SH-SY5Y (cell line): Measurements from ENCODE around the gene KBTBD8.

ENCODE experiments used
- GATA2 ChIP-seq: IDR thresholded peaks from 2 replicates; pipeline ENCODE4 v1.6.1; 2011; ENCODE audit warnings: mild to moderate bottlenecking, low read depth, low read length
- GATA3 ChIP-seq: IDR thresholded peaks from 2 replicates; pipeline ENCODE4 v1.6.1; 2011; ENCODE audit warnings: low read depth, mild to moderate bottlenecking, low read length, moderate library complexity

DNA sequence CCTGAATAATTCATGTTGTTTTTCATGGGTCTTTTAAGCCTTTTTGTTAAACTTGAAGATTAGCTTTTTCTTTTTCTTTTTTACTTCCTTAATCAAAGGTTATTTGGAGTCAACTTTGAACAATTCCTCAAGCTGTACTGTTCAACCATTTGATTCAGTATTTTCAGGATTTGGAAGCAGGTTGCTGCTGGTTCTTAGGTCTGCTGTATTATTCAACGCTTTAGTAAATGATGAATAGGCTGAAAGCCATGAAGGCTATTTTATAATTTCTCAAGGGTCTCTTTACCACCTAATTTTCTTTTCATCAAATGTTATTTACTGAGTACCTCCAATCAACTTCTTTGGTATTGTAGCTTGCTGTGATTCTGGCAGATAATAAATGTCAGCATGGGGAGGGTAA is 45.8 kb upstream of the KBTBD8 start:
- TF ChIP-seq GATA2 (no peak), GATA3 (no peak)
